ENCODE data around the gene AMPD2.
A peak's percentile ranks its signal among the peaks of the same experiment; 100 is the strongest.

The AMPD2 gene

GRCh38 chr1:109598156-109598555 is 21.5 kb upstream of the AMPD2 start:
- TF ChIP-seq TAF1 (IDR thresholded peaks at IDR 0.05; ENCODE audit: borderline replicate concordance, low read depth, low read length) (no peak), POLR2AphosphoS5 (IDR thresholded peaks at IDR 0.05; ENCODE audit: low read depth, low read length) (no peak), POLR2A (IDR thresholded peaks at IDR 0.05; ENCODE audit: low read depth, low read length) (no peak)
- no peak for FAIRE-seq
- no peak for DNase-seq (ENCODE audit: insufficient read length)

GRCh38 chr1:109598655-109599054 is 21.0 kb upstream of the AMPD2 start:
- no peak for FAIRE-seq
- TF ChIP-seq POLR2AphosphoS5 (IDR thresholded peaks at IDR 0.05; ENCODE audit: low read depth, low read length) (0 out of 2 replicates have a peak, but pooled peaks have one; percentile 49), POLR2A (IDR thresholded peaks at IDR 0.05; ENCODE audit: low read depth, low read length) (no peak)
- DNase-seq (ENCODE audit: insufficient read length) = no peak

GRCh38 chr1:109603229-109603628 is 16.4 kb upstream of the AMPD2 start:
- FAIRE-seq (no peak), DNase-seq (ENCODE audit: insufficient read length) (no peak)
- TF ChIP-seq POLR2AphosphoS5 (IDR thresholded peaks at IDR 0.05; ENCODE audit: low read depth, low read length) (no peak), POLR2A (IDR thresholded peaks at IDR 0.05; ENCODE audit: low read depth, low read length) (no peak), TAF1 (IDR thresholded peaks at IDR 0.05; ENCODE audit: borderline replicate concordance, low read depth, low read length) (no peak)

- DNase-seq (ENCODE audit: insufficient read length) (no peak), FAIRE-seq (no peak)
- TF ChIP-seq TAF1 (IDR thresholded peaks at IDR 0.05; ENCODE audit: borderline replicate concordance, low read depth, low read length) (no peak), POLR2A (IDR thresholded peaks at IDR 0.05; ENCODE audit: low read depth, low read length) (no peak), POLR2AphosphoS5 (IDR thresholded peaks at IDR 0.05; ENCODE audit: low read depth, low read length) (no peak)
Observed at GRCh38 chr1:109605381-109605780, 14.3 kb upstream of the AMPD2 start.

GRCh38 chr1:109609881-109610280 is 9.8 kb upstream of the AMPD2 start:
- DNase-seq (ENCODE audit: insufficient read length) = no peak
- no peak for TF ChIP-seq TAF1 (IDR thresholded peaks at IDR 0.05; ENCODE audit: borderline replicate concordance, low read depth, low read length)
- TF ChIP-seq POLR2A (IDR thresholded peaks at IDR 0.05; ENCODE audit: low read depth, low read length) = no peak
- TF ChIP-seq POLR2AphosphoS5 (IDR thresholded peaks at IDR 0.05; ENCODE audit: low read depth, low read length) = no peak
- no peak for FAIRE-seq

GRCh38 chr1:109610609-109611307 is 8.9 kb upstream of the AMPD2 start:
- DNase-seq (ENCODE audit: insufficient read length) = no peak
- no peak for FAIRE-seq
- TF ChIP-seq TAF1 (IDR thresholded peaks at IDR 0.05; ENCODE audit: borderline replicate concordance, low read depth, low read length) (no peak), POLR2A (IDR thresholded peaks at IDR 0.05; ENCODE audit: low read depth, low read length) (no peak), POLR2AphosphoS5 (IDR thresholded peaks at IDR 0.05; ENCODE audit: low read depth, low read length) (no peak)

- TF ChIP-seq POLR2AphosphoS5 (IDR thresholded peaks at IDR 0.05; ENCODE audit: low read depth, low read length) = no peak
- no peak for DNase-seq (ENCODE audit: insufficient read length)
- no peak for FAIRE-seq
Observed at GRCh38 chr1:109611308-109611990, 8.2 kb upstream of the AMPD2 start.

GRCh38 chr1:109613361-109614147 is 6.1 kb upstream of the AMPD2 start:
- TF ChIP-seq POLR2A (IDR thresholded peaks at IDR 0.05; ENCODE audit: low read depth, low read length) (no peak), POLR2AphosphoS5 (IDR thresholded peaks at IDR 0.05; ENCODE audit: low read depth, low read length) (no peak), TAF1 (IDR thresholded peaks at IDR 0.05; ENCODE audit: borderline replicate concordance, low read depth, low read length) (no peak)
- DNase-seq (ENCODE audit: insufficient read length) (no peak), FAIRE-seq (no peak)

- FAIRE-seq (no peak), DNase-seq (ENCODE audit: insufficient read length) (no peak)
- TF ChIP-seq POLR2AphosphoS5 (IDR thresholded peaks at IDR 0.05; ENCODE audit: low read depth, low read length) (no peak), TAF1 (IDR thresholded peaks at IDR 0.05; ENCODE audit: borderline replicate concordance, low read depth, low read length) (no peak), POLR2A (IDR thresholded peaks at IDR 0.05; ENCODE audit: low read depth, low read length) (no peak)
Observed at GRCh38 chr1:109615879-109616278, 3.8 kb upstream of the AMPD2 start.

- no peak for FAIRE-seq
- no peak for DNase-seq (ENCODE audit: insufficient read length)
- TF ChIP-seq TAF1 (IDR thresholded peaks at IDR 0.05; ENCODE audit: borderline replicate concordance, low read depth, low read length) (no peak), POLR2A (IDR thresholded peaks at IDR 0.05; ENCODE audit: low read depth, low read length) (no peak), POLR2AphosphoS5 (IDR thresholded peaks at IDR 0.05; ENCODE audit: low read depth, low read length) (no peak)
Observed at GRCh38 chr1:109616391-109616790, 3.2 kb upstream of the AMPD2 start.

- no peak for DNase-seq (ENCODE audit: insufficient read length)
- TF ChIP-seq TAF1 (IDR thresholded peaks at IDR 0.05; ENCODE audit: borderline replicate concordance, low read depth, low read length) (no peak), POLR2A (IDR thresholded peaks at IDR 0.05; ENCODE audit: low read depth, low read length) (no peak), POLR2AphosphoS5 (IDR thresholded peaks at IDR 0.05; ENCODE audit: low read depth, low read length) (no peak)
- FAIRE-seq = no peak
Observed at GRCh38 chr1:109617291-109617801, 2.3 kb upstream of the AMPD2 start.
